GM18517 (cell line): ENCODE measurements around the gene RPS6KA2.

Experiments
- ATAC-seq: cut with Tn5 transposase; IDR thresholded peaks from one replicate; pipeline ENCODE4 v1.9.1; 2021; ENCODE audit warnings: mild to moderate bottlenecking, moderate library complexity; ENCODE audit not compliant: unreplicated experiment

The RPS6KA2 gene

GRCh38 chr6:166473886-166474571 lies 153.0 kb downstream of the RPS6KA2 start:
- no peak for ATAC-seq

GRCh38 chr6:166472636-166473035 lies 154.4 kb downstream of the RPS6KA2 start:
- no peak for ATAC-seq

DNA sequence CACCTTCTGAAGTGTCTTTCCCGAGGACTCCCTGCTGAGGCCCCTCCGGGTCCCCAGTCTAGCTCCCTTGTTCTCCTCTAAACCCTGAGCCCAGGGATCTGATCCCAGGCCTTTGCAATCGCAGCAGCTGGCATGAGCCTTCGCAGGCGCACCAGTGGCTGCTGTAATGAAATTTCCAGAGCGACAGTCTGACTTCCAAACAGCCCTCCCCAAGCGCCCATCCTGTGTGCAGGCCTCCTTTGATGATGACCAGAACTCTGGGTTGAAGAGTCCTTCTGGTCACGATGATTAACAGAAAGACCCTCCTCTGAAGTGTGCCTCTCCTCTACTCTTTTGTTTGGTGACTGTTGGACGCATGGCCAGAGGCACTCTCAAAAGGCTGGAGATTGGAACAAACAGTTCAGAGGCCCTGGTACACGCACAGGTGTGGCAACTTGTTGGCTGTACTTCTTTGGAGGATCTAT lies 155.2 kb downstream of the RPS6KA2 start:
- ATAC-seq: no peak

- no peak for ATAC-seq
Measured at GRCh38 chr6:166470863-166471410, 156.1 kb downstream of the RPS6KA2 start.

- ATAC-seq: no peak
Measured at GRCh38 chr6:166470029-166470862, 156.8 kb downstream of the RPS6KA2 start.

- ATAC-seq: no peak
Measured at GRCh38 chr6:166469426-166469961, 157.6 kb downstream of the RPS6KA2 start.

DNA sequence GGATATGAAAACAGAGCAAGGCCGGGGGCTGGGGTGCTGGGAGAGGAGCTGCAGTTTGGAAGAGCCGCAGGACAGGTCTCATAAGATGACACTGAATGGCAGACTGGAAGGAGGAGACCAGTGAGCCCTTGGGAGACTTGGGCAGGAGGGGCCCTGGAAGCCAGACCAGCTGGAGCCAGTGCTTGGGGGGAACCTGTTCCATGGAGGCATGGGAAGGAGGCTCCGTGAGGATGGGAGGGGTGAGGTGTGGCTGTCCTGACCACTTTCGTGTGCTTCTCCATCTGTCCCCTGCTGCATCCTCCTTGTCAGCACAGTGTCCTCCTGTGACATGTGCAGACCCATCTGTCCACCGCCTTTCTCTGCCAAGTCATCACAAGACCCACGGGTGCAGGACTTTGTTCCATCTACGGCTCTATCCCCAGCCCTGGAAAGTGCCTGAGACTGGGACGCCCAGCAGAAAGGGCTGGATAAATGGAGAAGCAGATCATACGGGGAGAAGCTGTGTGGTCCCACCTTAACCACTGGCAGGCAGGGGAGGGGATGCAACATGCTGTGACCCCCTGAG lies 159.5 kb downstream of the RPS6KA2 start:
- ATAC-seq: no peak

DNA sequence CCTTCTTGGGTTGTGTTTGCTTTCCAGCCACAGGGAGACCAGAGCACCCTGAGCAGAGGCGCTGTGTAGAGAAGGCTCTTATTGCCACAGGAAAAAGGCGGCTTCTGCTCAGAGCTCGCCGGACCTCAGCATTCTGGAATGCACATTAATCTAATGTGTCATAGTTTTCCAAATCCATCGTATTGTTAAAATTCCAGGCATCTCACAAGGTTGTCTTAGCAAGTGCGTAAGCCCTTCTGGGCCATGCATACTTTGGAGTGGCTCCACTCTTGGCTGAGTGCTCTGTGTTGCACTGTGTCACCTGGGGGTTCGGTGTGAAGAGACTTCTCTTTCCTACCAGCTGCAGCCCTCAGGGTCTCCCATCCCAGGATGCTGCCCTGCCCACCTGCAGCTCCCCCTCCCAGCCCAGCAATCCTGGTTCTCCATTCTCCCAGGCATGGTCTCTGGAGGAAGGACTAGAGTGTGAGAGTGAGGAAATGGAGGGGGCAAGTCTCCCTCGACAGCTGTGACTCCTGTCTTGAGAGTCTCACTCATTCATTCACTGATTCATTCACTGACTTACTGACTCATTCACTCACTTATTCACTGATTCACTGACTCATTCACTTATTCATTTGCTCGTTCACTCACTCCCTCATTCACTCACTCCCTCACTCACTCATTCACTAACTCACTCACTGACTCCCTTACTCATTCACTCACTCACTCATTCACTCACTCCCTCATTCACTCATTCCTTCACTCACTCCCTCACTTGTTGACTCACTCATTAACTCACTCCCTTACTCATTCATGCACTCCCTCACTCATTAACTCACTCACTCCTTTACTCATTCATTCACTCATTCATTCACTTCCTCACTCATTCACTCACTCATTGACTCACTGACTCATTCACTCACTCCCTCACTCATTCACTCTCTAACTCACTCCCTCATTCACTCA lies 160.6 kb downstream of the RPS6KA2 start:
- ATAC-seq: no peak

GRCh38 chr6:166465671-166466087 lies 161.4 kb downstream of the RPS6KA2 start:
- ATAC-seq: no peak

DNA sequence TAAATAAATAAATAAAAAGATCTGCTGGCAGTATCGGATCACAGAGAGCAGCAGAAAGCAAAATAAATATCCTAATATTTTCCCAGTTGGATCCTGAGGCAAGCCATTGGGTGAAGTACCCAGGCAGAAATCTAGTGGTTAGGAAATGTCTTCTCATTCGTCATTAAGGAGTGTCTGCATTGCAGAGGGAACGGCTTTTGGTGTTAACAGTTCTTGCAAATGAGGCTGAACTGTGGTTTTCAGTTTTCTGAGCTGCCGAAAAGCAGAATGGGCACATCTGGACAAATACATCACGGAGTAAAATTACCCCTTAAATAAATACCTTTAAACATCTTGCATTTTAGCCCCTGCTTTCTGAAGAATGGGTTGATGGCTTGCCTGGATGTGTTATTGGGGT lies 162.1 kb downstream of the RPS6KA2 start:
- ATAC-seq: no peak

- ATAC-seq: no peak
Measured at GRCh38 chr6:166464068-166465002, 162.7 kb downstream of the RPS6KA2 start.

DNA sequence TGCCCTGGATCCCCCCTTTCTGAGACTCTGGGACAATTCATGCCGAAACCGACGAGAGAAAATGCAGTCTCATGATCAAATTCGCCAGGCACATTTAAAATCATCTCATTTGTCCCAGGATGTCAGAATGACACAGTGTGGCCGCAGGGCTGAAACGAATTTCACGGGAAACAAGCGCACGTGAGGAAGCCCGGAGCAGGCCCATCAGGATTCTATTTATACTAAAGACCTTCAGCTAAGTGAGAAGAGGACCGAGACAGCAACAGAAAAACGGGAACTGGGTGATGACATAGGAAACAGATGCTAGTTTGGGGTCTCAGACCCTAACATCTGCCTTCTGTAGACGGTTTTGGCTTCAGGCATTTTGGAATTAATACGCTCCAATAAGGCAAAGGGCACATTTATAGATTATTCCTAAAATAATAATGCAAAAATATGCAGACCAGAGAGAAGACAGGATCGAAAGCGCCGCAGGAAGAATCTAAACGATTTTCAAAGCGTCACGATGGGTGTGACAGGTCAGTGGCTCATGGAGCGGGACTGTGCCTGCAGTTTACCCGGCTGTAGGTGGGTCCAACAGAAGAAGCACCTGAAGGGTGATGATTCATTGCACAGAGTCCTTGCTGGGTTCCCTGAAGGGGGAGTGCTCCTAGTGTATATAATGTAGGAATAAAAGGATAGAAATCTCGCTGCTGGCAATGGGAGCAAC lies 163.5 kb downstream of the RPS6KA2 start:
- ATAC-seq: no peak

DNA sequence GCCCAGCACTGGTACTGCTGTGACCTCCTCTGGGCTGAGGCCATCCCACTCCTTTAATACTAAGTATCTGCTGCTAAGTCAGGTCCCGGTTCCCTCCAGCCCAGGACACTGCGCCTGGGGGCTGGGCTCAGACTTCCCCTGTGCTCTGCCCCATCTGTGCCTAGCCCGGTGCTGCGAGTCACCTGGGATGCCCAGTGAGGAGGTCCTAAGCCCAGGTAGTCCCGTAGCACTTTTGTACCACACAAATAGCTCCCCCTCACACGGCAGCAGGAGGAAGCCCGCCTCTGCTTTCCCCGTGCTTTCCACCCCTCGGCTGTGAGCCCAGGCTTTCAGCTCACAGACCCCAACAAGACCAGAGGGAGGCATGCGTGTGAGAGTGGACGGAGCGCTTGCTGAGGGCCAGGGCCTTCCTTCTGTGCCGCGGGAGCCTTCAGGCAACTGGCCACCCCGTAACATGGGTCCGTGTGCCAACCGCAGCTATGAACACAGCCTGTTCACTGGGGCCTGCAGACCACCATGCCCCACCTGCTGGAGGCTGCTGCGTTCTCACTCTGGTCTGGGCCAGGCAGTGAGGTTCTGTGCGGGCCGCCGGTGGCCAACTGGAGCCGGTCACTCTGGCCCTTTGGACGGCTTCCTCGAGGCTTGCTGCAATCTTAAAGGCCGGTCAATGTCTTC lies 164.5 kb downstream of the RPS6KA2 start:
- no peak for ATAC-seq

DNA sequence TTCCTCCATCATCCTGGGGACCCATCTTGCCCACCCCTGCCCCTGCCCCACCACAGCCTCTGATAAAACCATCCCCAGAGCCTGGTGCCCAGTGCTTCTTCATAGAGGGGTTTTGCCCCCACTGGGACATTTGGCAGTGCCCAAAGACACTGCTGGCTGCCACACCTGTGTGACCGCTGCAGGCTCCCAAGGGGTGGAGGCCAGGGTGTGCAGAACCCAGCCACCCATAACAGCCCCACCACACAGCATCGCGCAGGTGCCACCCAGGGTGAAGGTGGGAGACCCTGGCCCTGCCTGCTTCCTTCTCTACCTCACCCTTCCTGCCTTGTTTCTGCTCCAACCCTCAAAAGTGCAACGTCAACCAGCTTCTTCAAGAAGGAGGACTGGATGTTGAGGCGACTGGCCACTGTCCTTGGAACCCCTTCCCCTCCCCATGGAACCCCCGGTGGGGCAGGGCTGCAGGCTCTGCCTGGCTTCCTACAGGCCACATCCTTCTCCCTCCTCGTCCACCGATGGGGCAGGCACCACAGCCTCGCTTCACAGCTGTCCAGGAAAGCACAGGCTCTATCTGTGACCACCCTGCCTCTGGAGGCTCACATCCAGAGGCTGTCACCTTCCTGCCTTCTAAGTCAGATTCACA lies 165.1 kb downstream of the RPS6KA2 start:
- no peak for ATAC-seq

DNA sequence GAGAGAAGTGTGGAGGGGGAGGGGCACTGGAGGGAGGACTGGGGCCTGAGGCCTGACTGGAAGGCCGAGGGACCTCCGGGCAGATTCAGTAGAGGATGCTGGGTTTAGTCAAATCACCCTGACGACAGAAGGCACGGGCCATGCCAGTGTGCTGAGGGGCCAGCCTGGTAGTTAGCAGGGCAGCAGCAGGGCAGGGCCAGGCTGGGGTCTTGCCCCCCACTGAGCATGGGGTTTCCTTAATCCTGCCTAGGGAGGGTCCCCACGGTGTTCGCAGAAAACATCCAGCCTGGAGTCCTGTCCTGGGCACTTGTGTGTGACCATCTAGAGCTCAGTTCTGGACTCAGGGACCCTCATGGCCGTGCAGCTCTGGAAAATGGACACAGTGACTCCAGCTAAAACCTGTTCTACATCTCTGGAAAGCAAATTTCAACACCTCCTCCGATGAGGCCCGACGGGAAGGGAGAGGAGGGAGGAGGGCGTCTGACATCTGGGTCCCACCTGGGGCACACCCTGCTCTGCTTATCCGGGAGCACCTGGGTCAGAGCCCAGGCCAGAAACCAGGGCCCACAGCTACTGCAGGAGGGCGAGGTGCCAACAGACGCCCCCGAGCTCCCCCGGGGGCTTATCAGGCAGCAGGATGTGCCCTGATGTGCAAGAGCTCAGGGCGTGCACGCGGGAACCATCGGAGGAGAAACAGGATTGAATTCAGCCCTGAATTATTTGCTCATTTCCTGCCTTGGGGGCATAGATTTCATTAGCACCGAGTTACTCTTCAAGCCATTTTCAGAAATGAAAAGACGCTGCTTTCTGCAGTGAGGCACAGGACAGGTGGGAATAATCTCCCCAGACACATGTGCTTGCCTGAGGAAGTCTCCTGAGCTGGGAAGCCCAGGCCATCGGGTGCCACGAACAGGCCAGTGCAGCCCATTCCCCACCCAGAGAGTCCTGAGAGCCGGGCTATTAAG lies 166.3 kb downstream of the RPS6KA2 start:
- ATAC-seq: no peak

GRCh38 chr6:166459906-166460305 lies 167.1 kb downstream of the RPS6KA2 start:
- ATAC-seq: no peak
